DND-41 (cell line): ENCODE measurements around the gene SNUPN.

Source experiments
- EZH2 ChIP-seq: IDR thresholded peaks from 3 replicates; pipeline ENCODE4 v1.6.1; 2012; ENCODE audit warnings: borderline replicate concordance, low read depth, mild to moderate bottlenecking, moderate library complexity, low read length, inconsistent platforms; ENCODE audit not compliant: severe bottlenecking
- TF ChIP-seq, protein P1 (sequence below): IDR thresholded peaks from 2 replicates; pipeline ENCODE4 v1.5.1; 2012; ENCODE audit warnings: borderline replicate concordance, low read length, moderate library complexity, mild to moderate bottlenecking; ENCODE audit not compliant: poor library complexity, severe bottlenecking; ENCODE audit errors: extremely low read depth

- TF ChIP-seq, protein P1, sequence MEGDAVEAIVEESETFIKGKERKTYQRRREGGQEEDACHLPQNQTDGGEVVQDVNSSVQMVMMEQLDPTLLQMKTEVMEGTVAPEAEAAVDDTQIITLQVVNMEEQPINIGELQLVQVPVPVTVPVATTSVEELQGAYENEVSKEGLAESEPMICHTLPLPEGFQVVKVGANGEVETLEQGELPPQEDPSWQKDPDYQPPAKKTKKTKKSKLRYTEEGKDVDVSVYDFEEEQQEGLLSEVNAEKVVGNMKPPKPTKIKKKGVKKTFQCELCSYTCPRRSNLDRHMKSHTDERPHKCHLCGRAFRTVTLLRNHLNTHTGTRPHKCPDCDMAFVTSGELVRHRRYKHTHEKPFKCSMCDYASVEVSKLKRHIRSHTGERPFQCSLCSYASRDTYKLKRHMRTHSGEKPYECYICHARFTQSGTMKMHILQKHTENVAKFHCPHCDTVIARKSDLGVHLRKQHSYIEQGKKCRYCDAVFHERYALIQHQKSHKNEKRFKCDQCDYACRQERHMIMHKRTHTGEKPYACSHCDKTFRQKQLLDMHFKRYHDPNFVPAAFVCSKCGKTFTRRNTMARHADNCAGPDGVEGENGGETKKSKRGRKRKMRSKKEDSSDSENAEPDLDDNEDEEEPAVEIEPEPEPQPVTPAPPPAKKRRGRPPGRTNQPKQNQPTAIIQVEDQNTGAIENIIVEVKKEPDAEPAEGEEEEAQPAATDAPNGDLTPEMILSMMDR = no peak
- TF ChIP-seq EZH2 = no peak
Measured at GRCh38 chr15:75637245-75638009, 11.9 kb upstream of the SNUPN start.
